Spleen (tissue), 7 donors: Measurements from ENCODE around the gene TRMT2A.

Source experiments
- POLR2AphosphoS5 ChIP-seq, 3 donors: sonication (generic); formaldehyde crosslinking; IDR thresholded peaks; one replicate each; pipeline ENCODE4 v1.5.1; 2017; ENCODE audit warnings: antibody characterized with exemption in 3 of 3
- TF ChIP-seq, protein P1 (sequence below), 11 experiments: fragments of 200-600 bp in 7 of 11; fragments of 450-650 bp in 4 of 11; sonication (generic) in 4 of 11; IDR thresholded peaks in 8 of 11; conservative IDR thresholded peaks in 3 of 11; 1 replicate in 7 of 11; 2 replicates in 4 of 11; pipeline versions ENCODE4 v1.4.0 to v1.8.0; 2016 to 2021; ENCODE audit warnings: antibody characterized with exemption in 11 of 11, inconsistent platforms in 4 of 11, mild to moderate bottlenecking in 1 of 11
- donor health status: DM: no; HTN: no; CAD: no; lungs with moderate emphysema.
- donor health status: DM: no; HTN: no; CAD: no.
- donor health status: DM: no; HTN: no; CAD: no.

DNA sequence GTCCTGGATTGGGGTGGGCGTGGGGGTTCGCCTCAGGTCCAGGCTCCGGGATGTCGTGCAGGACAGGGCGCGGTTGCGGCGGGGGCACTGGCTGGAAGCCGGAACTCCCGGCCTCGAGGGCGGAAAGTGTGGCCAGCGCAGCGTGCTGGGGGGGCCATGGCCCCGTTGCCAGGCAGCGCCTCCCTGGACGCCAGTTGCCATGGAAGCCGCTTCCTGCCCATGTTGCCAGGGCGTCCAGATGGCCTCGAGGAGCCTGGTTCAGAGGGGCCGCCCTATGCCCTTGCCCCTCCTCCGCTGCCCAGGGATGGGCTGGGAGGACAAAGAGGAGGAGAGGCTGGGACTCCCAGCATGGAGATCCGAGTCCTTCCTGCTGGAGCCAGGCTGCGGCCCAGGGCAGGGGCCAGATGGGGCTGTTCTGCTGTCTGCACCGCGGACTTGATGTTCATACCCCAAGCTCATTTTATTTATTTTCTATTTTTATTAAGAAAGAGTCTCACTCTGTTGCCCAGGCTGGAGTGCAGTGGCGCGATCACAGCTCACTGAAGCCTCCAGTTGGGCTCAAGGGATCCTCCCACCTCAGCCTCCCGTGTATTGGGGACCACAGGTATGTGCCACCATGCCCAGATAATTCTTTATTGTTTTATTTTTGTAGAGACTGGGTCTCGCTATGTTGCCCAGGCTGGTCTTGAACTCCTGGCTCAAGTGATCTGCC is 38.5 kb upstream of the TRMT2A start:
- TF ChIP-seq, protein P1, sequence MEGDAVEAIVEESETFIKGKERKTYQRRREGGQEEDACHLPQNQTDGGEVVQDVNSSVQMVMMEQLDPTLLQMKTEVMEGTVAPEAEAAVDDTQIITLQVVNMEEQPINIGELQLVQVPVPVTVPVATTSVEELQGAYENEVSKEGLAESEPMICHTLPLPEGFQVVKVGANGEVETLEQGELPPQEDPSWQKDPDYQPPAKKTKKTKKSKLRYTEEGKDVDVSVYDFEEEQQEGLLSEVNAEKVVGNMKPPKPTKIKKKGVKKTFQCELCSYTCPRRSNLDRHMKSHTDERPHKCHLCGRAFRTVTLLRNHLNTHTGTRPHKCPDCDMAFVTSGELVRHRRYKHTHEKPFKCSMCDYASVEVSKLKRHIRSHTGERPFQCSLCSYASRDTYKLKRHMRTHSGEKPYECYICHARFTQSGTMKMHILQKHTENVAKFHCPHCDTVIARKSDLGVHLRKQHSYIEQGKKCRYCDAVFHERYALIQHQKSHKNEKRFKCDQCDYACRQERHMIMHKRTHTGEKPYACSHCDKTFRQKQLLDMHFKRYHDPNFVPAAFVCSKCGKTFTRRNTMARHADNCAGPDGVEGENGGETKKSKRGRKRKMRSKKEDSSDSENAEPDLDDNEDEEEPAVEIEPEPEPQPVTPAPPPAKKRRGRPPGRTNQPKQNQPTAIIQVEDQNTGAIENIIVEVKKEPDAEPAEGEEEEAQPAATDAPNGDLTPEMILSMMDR (IDR thresholded peaks at IDR 0.05 in 8 of 11, conservative IDR thresholded peaks at IDR 0.05 in 3 of 11), result no peak
- peak; percentile 52 to 79 (median 76) for TF ChIP-seq POLR2AphosphoS5 (IDR thresholded peaks at IDR 0.05)
